NCI-H1694 treated with DMSO at 0.1 percent for 48 hours (cell line): ENCODE measurements around the gene MAPKAP1.

Experiments used
- DNase-seq: peaks from one replicate; lab custom pipeline; 2025; lab: John Stamatoyannopoulos, UW

Gene MAPKAP1

DNA sequence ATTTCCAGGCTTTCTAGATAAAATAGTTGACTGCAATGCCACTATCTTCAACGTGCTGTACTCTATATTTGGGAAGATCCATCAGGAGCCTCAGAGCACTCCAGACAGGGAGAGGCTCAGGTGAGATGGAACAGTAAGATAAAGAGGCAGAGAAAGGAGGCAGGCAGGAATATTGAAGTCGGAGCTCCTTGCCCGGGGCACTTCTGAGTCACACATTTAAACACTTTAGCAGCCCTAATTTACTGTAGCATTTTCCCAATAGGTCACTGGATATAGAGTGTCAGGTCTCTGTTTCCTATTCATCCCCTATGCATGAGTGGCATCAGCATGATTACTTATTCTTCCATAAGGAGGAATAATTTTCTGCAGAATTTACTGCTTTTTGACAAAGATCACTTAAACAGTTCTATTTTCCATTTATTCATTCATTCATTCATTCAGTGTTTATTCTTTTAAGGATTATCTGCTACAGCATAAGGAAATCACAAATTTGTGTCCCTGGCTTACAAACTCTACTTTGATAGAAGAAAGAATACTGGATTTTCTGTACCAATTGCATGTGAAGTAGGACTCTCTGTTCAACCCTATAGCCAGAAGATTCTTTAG, 170.7 kb downstream of the MAPKAP1 start:
- DNase-seq, result no peak

DNA sequence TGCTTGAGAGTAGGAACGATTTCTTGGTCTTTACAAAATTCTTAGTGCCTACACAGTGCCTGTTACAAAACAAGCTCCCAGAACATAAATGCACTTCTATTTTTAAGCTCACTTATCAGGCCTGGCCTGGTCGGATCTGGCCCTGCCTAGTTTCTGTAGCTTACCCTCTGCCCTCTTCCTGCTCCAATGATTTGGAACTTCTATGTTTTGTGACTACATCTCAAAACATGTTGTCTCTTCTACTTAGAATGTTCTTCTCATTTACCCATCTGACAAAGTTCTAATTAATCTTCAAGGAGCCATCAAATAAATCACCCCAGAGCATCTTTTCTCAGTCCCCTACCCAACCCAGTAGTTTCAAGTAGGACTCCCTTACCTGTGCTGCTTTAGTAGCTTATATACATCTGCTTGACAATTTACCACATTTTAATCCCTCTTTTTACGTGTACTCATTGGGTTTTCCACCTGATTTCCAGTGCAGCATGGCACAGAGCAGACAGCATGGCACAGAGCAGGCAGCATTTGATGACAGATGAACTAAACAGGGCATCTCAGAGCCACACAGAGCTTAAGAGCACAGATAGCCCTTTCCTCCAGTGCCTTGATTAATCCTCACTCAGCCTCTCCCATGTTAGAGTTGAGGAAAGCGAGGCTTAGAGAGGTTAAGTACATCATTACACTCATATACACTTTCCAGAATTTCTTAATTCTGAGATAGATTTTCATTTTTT, 171.9 kb downstream of the MAPKAP1 start:
- no peak for DNase-seq

DNA sequence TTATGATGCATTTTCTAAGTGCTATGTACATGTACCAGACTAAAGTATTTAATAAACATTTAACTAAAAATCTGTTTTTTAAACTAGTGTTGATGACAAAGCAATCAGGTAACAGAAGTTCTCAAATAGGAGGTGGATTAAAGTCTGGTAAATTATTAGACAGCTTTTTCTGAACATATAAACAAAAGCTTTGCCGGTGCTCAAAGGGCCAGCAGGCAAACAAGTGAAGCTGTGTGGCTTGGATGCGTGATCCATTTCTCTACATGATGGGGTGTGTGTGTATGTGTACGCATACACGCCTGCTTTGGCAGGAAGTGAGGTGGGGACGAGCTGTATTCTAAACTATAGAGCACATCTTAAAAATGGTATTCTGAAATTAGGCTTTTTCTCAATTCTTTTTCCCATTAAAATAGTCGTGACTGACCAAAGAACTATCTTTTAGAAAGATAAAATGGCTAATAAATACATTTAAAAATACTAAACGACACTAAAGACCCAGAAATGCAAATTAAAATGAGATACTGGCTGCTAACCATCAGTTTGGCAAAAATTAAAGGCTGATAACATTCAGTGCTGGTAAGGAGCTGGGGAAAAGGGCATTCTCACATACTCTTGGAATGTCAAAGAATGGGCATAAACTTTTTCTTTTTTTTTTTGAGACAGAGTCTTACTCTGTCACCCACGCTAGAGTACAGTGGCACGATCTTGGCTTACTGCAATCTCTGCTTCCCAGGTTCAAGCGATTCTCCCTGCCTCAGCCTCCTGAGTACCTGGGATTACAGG, 174.0 kb downstream of the MAPKAP1 start:
- no peak for DNase-seq

DNA sequence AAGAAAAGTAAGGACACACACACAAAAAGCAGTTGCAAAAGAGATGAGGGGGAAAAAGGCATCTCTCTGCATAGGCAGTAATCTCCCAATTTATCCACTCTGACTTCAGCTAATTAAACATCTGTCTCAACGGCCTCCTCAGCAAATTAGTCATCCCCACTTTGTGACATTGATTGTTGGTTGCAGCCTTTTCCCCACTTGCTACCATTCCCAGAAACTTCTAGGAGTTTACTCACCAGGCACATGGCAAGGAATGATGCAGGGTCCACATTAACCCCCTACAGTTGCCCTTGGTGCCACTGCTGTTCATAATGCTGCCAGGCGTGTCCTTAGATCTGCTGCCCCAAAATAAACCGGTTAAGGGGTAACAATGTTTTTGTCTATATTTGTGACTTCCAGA, 174.6 kb downstream of the MAPKAP1 start:
- no peak for DNase-seq

DNA sequence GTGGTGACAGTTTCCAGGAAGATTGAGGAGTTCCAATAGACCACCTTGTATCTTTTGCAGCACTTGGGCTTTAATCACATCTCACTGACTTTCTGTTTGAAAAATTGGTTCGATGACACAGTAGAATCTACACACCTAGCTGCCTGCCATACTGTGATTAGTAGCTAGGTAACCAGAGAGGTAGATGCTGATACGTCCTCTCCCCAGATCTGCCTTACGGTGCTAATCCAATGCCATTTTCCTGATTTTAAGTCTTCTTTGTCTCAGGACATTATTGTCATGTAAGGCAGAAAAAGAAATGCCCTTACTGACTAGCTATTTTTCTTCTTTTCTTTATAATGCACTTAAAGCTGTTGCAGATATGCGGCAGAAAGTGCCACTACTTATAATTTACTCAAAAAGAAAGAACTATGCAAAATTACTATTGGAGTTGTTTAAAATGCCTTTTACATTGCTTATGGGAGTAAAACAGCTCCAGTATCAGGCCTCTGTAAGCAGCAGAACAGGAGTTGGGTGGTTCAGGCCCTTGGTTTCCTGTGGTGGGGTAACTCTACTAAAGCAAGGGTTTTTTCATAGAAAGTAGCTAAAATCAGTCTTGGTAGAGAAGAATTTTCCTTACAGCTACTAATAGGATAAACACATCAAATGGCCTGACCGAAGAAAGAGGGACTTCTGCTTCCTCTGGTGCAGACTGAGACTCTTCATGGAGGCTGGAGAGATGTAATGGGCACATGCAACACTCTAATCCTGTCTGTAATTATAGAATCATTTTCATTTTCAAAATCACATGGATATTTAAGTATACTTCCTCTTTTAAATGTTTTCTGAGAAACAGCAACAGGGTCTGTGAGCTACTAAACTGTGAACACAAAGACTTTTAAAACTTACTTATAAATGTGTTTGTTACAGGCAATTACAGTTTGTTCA, 177.2 kb downstream of the MAPKAP1 start:
- no peak for DNase-seq

DNA sequence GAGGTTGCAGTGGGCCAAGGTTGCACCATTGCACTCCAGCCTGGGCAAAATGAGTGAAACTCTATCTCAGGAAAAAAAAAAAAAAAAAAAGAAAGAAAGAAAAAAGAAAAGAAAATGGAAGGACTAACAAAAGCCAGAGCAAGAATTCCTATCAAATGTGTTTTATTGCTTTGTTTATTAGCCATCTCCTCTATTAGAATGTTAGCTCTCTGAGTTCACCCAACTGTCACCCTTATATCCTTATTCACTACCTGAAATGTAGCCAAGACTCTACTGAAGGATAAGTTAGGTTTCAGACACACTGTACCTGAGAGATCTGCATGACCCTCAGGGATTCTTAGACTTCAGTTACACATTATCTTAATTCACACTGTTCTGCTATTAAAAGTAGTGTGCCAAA, 177.9 kb downstream of the MAPKAP1 start:
- no peak for DNase-seq

DNA sequence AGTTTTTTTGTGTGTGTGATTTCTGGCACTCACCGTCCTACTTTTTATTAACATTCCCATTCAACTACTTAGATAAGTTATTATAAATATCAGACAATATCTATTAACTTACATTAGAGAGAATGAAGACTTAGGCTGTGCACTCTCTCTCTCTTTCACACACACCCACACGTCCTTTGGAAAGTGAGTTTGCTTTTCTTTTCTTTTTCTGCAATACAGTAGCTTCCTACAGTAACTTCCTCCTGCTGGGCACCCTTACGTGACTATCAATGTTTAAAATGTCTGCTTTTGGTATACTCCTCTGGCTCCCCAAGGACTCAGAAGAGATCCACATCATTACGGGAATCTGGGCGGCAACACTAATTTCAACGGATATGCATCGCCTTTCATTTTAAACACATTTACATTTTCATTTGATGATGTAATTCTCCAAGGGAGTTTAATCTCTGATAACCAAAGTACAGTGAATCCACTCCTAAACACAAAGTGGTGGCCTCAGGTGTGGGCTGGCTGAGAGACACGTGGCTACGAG, 179.5 kb downstream of the MAPKAP1 start:
- DNase-seq, result no peak

DNA sequence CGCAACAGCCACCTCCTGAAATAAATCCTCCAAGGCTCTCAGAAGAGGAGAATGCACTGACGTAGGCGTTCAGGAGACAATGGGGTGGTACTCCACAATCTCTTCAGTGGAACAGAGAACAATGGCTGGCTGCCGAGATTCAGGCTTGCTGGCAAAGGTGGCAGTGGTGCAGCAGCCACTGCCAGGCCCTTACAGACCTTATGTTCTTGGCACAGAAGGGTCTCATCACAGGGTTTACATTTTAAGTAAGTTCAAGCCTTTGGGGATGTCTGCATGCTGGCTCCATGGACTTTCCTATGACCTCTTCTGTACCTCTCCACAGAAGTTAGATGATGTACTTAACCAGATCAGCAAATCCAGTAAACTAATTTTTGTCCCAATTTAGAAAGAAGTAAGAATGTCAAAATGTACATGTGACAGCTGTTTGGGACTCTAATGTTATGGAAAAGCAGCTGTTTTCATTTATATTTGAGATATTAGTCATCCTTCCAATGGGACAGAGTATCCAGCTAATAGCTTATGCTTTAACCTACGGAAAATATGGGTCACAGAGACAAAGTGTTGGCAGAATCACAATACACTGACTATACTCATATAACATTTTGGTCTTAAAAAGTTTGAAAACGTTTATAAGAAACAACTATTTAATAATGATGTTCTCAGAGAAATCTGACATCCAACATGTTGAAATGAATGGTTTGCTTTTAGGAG, 180.9 kb downstream of the MAPKAP1 start:
- DNase-seq, result peak; percentile 61

DNA sequence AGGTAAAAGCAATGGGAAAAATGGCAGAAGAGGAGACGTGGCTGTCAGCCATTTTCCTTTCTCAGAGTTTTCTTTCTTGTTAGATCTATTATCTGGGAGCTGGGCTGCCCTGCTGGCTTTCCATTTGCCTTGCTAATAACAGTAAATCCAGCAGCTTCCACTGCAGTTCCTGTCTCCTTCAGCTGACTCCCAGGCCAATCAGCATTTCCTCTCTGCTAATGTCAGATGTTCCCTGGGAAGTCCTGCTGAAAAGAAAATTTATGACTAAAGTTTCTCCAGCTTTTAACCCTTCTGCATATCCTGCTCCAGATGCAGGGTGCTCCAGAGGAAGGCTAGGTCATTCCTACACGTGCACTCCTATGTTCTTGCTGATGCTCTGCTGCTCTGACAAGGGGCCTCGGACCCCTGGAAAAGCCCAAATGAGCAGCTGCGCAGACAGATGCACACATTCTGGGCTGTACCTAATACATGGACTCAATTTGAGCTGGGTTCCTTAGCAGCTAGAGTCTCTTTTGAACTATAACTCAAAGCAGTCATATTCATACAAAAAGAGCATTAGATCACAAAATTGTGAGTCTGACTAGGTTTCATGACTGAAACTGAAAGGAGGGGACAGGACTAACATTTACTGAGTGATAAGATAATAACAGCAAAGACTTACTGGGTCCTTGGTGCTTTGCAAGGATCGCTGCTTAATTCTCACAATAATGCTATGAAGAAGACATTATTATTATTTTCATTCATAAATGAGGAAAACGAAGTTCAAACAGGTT, 182.2 kb downstream of the MAPKAP1 start:
- no peak for DNase-seq

DNA sequence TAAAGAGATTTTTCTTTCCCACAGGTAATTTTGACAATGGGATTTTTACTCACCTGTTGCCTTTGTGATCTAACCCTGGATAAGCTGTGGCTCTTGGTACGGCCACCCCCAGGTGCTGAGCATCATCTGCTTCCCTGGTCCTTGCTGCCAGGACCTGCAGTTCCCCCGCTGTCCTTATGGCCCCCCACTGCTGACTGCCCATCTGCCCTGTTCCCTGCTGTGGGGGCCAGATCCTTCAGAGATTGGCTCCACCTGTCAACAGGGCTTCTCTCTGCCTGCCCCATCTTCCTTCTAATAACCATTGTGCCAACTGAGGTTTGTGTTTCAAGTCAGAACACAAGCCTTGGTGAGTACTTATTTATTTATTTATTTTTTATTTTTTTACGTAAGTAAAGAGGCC, 183.3 kb downstream of the MAPKAP1 start:
- no peak for DNase-seq

DNA sequence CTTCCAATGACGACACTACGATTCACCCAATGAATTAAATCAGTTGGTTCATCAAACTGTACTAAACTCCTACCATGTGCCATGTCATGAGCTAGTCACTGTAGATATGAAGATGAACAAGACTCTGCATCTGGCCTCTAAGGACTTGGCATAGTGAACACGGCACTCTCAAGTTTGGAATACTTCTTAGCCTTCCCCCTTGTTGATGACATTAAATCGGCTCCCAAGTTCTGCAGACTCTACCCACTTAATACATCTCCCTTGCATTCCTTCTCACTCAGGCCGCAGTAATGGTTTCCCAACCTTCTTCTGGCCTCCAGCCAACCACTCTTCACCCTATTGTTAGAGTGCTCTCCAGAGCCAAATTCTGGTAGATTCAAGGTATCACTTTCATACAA, 184.7 kb downstream of the MAPKAP1 start:
- DNase-seq, result no peak

DNA sequence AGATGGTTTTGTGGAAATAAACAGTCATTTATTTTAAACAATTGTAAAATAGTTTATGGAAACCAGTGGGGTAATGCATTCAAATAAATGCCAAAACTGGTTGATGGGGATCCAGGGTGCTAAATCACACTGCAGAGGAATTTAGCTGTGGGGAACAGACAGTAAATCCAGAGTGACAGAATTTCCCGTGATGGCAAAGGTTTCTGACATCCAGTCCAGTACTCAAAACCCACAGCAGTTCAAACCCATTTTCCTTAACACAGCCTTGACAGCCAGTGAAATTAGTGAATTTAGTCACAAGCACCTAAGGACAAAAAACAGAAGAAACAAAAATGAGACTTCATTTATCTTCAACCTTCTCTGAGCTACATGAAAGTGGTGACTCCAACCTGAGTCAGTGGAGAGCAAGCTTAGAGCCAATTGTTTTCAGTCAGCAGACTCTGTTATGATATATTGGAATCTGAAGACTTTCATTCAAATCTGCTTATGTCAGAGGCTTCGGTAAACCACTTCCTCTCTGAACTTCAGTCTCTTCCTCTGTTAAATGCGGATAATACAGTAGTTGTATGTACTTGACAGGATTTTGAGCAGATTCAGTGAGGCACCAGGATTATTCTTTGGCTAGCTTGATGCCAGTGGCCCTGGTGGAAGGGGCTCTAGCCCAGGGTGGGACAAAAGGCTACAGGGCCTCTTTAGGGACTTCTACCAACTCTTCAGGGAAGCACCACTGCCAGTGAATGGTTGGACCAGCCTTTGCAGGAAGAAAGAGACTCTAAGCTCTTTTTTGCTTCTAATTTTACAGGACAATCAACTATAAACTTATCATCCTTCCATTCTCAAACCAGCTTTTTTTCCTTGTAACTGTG, 185.3 kb downstream of the MAPKAP1 start:
- DNase-seq, result no peak

DNA sequence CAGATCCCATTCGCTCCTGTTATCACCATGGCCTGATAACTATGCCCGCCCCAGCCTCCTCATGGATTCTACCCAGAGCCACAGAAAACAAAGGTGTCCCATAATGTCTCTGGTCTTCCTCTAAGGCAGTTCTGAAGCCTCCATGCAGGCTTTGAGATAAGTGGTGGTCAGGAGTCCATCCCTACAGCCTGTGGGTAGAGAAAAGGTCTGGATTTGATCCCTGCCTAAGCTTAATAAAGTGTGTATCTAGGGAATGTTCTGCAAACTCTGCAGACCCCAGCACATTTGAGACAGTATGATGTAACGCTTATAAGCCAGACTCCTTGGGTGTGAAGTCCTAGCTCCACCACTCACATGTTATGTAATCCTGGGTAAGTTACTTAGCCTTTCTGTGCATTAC, 187.3 kb downstream of the MAPKAP1 start:
- no peak for DNase-seq

DNA sequence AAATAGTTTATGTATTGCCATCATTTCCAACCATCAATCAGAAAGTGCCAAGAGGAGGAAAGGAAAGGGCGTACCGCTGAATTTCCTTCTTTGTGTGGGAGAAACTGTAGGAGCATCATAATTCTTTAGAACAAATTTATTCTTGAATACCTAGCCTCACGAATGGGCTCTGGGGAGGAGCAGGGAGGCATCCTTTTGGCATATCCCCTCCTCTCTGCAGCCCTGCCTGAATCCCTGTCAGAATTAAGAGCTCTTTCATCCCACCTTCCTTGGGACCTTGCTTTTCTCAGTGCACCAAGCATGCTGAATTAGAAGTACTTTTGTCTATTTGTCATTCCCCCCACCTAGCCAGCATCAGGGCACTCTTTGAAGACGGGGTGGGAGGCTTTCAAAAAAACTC, 189.4 kb downstream of the MAPKAP1 start:
- no peak for DNase-seq

DNA sequence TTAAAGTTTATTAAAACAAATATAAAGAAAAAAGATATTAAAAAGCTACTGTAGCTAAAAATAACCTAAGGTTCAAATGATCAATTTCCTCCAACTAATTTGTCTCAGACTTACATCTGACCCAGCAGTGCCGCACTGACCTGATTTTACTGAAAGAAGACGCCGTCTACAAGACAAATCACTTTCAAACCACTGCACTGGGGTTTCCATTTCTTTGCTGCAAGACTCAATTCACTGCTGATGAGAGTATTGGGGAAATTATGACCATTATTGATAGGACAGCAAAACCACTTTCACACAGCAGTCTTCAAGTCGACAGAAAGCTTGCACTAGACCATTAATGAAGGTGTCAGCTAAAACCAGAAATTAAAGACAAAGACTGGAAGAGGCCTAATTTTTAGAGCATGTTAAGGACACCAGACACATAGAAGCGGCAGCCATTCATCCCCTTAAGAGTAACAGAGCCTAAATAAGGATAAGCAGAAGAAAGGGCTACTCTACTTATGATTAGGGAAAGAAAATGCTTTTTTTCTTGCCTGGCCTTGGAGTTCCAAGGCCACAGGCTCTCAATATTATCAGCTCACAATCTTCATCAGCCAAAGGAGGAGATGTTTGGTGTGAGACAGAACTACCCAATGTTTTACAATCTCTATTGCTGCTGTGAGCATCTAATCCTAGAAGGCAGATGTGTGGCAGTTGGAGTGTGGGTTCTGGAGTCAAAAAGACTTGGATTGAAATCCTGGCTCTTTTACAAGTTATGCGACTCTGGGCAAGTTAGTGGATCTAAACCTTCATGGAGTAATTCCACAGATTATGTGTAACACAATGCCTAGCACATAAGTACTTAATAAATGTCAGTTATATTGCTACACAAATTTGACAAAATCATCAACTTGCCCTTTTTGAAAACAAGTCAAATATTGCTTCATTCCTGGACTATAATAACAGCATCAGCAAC, 190.7 kb downstream of the MAPKAP1 start:
- DNase-seq, result no peak

DNA sequence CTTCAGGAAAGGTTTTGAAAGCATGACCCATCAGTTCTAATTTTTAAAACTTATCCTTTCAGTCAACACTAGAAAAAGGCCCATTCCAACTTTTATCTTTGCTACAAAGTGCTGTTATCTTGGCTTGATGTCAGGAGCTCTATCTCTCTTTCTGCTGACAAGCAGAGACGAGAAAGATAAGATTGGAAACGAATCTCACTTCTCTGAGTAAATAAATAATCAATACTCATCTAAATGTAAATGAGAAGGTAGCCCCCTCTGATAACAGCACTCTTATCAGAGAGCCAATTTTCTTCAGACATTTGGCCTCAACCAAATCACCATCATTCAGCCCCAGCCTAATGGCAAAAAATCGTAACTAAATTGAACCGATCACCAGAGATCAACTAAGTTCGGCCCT, 191.7 kb downstream of the MAPKAP1 start:
- no peak for DNase-seq

DNA sequence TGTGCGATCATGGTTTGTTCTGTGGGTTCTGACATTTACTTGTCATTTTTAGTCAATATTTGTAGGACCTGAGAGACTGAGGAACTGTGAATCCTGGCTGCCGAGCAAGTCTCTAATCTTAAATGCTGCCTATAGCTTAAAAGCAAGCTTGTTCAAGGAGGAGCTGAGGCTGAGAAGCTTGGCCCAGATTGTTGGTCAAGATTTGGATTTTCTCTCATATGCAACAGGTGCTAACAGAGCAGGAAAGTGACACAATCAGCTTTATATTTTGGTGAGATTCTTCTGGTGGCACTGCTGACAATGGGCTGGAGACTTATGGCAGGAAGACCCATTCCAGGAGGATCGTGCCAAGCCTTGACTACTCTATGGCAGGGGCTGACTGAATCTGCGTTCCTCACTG, 192.5 kb downstream of the MAPKAP1 start:
- DNase-seq, result no peak

DNA sequence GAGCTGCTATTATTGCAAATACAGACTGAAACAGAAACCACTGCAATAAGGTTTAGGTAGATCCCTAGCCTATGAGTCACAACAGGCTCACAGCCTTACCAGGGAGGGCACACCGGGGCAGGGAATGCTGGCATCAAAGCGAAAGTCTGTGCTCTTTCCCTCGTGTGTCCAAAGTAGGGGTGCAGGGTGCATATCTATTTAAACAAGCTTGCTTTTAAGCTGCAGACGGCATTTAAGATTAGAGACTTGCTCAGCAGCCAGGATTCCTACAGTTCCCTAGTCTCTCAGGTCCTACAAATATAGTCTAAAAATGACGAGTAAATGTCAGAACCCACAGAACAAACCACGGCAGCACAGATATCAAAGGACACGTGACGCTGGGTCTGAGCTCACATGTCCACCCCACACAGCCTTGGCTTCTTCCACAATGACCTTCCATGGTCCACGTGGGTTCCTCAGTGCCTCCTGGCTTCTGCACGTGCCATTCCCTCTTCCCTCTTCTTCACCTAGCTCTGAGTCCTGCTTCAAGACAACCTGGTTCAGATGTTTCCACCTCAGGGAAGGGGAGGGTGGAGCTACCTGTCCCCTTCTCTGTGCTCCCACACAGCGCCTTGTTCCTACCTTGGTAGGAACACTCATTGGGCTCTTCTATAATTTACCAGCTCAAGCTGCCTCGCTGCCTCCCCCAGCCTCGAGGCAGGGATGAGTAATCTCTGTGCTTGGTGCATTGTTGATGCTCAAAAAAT, 193.2 kb downstream of the MAPKAP1 start:
- no peak for DNase-seq
